HEK293 (cell line): ENCODE measurements around the gene TUBB2A.

Experiments
- BCL11A ChIP-seq: fragments of 450-650 bp; formaldehyde crosslinking; IDR thresholded peaks from 2 replicates; pipeline ENCODE4 v1.5.1; 2016; ENCODE audit warnings: low read depth, missing biosample characterization, missing genetic modification characterization
- GLI2 ChIP-seq: fragments of 450-650 bp; formaldehyde crosslinking; IDR thresholded peaks from 2 replicates; pipeline ENCODE4; 2017; ENCODE audit warnings: missing biosample characterization, missing genetic modification characterization, low read depth, borderline replicate concordance
- YY1 ChIP-seq: fragments of 450-650 bp; formaldehyde crosslinking; IDR thresholded peaks from 2 replicates; pipeline ENCODE4 v1.5.1; 2018; ENCODE audit warnings: missing biosample characterization, missing genetic modification characterization
- ZNF350 ChIP-seq: fragments of 450-650 bp; formaldehyde crosslinking; IDR thresholded peaks from 2 replicates; pipeline ENCODE4 v1.5.0; 2017; ENCODE audit warnings: missing biosample characterization, mild to moderate bottlenecking, missing genetic modification characterization
- ZNF366 ChIP-seq: fragments of 450-650 bp; formaldehyde crosslinking; conservative IDR thresholded peaks from 2 replicates; pipeline ENCODE4 v1.5.1; 2016; ENCODE audit warnings: missing biosample characterization, missing genetic modification characterization
- ZNF510 ChIP-seq: fragments of 450-650 bp; formaldehyde crosslinking; IDR thresholded peaks from 2 replicates; pipeline ENCODE4 v1.5.1; 2018; ENCODE audit warnings: mild to moderate bottlenecking, missing genetic modification characterization, missing biosample characterization; ENCODE audit not compliant: insufficient replicate concordance
- TF ChIP-seq, protein P1 (sequence below): fragments of 450-650 bp; formaldehyde crosslinking; IDR thresholded peaks from 2 replicates; pipeline ENCODE4 v1.5.1; 2016; ENCODE audit warnings: missing biosample characterization, missing genetic modification characterization
- TF ChIP-seq, protein P2 (sequence below): fragments of 450-650 bp; formaldehyde crosslinking; conservative IDR thresholded peaks from 2 replicates; pipeline ENCODE4 v1.5.1; 2016; ENCODE audit warnings: low read depth, missing biosample characterization, missing genetic modification characterization

- TF ChIP-seq ZNF366 (no peak), ZNF510 (tag by site-specific recombination) (no peak), YY1 (tag by site-specific recombination) (no peak), BCL11A (tag by site-specific recombination) (no peak), ZNF350 (tag by site-specific recombination) (no peak), GLI2 (tag by site-specific recombination) (no peak)
- TF ChIP-seq, protein P1, sequence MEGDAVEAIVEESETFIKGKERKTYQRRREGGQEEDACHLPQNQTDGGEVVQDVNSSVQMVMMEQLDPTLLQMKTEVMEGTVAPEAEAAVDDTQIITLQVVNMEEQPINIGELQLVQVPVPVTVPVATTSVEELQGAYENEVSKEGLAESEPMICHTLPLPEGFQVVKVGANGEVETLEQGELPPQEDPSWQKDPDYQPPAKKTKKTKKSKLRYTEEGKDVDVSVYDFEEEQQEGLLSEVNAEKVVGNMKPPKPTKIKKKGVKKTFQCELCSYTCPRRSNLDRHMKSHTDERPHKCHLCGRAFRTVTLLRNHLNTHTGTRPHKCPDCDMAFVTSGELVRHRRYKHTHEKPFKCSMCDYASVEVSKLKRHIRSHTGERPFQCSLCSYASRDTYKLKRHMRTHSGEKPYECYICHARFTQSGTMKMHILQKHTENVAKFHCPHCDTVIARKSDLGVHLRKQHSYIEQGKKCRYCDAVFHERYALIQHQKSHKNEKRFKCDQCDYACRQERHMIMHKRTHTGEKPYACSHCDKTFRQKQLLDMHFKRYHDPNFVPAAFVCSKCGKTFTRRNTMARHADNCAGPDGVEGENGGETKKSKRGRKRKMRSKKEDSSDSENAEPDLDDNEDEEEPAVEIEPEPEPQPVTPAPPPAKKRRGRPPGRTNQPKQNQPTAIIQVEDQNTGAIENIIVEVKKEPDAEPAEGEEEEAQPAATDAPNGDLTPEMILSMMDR = no peak
- TF ChIP-seq, protein P2, sequence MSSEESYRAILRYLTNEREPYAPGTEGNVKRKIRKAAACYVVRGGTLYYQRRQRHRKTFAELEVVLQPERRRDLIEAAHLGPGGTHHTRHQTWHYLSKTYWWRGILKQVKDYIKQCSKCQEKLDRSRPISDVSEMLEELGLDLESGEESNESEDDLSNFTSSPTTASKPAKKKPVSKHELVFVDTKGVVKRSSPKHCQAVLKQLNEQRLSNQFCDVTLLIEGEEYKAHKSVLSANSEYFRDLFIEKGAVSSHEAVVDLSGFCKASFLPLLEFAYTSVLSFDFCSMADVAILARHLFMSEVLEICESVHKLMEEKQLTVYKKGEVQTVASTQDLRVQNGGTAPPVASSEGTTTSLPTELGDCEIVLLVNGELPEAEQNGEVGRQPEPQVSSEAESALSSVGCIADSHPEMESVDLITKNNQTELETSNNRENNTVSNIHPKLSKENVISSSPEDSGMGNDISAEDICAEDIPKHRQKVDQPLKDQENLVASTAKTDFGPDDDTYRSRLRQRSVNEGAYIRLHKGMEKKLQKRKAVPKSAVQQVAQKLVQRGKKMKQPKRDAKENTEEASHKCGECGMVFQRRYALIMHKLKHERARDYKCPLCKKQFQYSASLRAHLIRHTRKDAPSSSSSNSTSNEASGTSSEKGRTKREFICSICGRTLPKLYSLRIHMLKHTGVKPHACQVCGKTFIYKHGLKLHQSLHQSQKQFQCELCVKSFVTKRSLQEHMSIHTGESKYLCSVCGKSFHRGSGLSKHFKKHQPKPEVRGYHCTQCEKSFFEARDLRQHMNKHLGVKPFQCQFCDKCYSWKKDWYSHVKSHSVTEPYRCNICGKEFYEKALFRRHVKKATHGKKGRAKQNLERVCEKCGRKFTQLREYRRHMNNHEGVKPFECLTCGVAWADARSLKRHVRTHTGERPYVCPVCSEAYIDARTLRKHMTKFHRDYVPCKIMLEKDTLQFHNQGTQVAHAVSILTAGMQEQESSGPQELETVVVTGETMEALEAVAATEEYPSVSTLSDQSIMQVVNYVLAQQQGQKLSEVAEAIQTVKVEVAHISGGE (tag by site-specific recombination) = no peak
Measured at GRCh38 chr6:3133515-3133914, 23.8 kb downstream of the TUBB2A start.
